Muscle of leg (tissue), 11 donors: Measurements from ENCODE around the gene ZGPAT. TPM values are rescaled to one million over a fixed set of nuclear protein-coding genes. Genes with fewer than 3 reads are reported as not detected.

Source experiments
- DNase-seq: peaks from one replicate; pipeline ENCODE4 v3.0.0; 2013
- H3K27ac ChIP-seq: one replicate; pipeline ENCODE4 v1.5.1; 2013; ENCODE audit warnings: mild to moderate bottlenecking, low read length, control low read depth
- H3K27me3 ChIP-seq: one replicate; pipeline ENCODE4 v1.6.1; 2013; ENCODE audit warnings: low read length; ENCODE audit not compliant: control insufficient read depth, insufficient read depth
- H3K36me3 ChIP-seq: one replicate; pipeline ENCODE4 v1.6.1; 2013; ENCODE audit warnings: low read length; ENCODE audit not compliant: control insufficient read depth, insufficient read depth
- H3K4me1 ChIP-seq: one replicate; pipeline ENCODE4 v1.6.1; 2013; ENCODE audit warnings: low read length; ENCODE audit not compliant: control insufficient read depth, insufficient read depth
- H3K4me3 ChIP-seq: one replicate; pipeline ENCODE4 v1.5.1; 2013; ENCODE audit warnings: low read length, control low read depth
- H3K9me3 ChIP-seq: replicated peaks from 2 replicates; pipeline ENCODE4 v1.6.1; 2013; ENCODE audit warnings: low read depth, low read length; ENCODE audit not compliant: control insufficient read depth
- WGBS: methylation state at CpG from one replicate; pipeline ENCODE4 v1.1.5; 2013; ENCODE audit warnings: missing lambda C conversion rate; ENCODE audit not compliant: insufficient coverage; 5-methylcytosine and 5-hydroxymethylcytosine counted together
- polyA plus RNA-seq, 8 donors: library from polyadenylated mRNA; unstranded; fragments of 120-200 nt; gene quantifications; one replicate each; pipeline versions ENCODE4 v1.2.1 to v1.2.3, GENCODE V29; 2013; ENCODE audit warnings: inconsistent platforms in 1 of 8, low replicate concordance in 1 of 8; ENCODE audit not compliant: insufficient read length in 8 of 8, insufficient read depth in 1 of 8
- total RNA-seq: library from RNA; stranded (reverse); fragments of 120-200 nt; gene quantifications from one replicate; pipeline ENCODE4 v1.2.4, GENCODE V29; 2013

ZGPAT gene
- total and polyA plus RNA-seq, 9 donors: 13.0 to 18.2 (median 16.2) TPM

- peaks cover 6% of the 10 kb centered on the region for H3K4me1 ChIP-seq
- WGBS: 93% methylated on average over 46 of the region's 50 CpGs
- no peak for DNase-seq
- H3K27me3 ChIP-seq: no peaks in the 10 kb centered on the region
- H3K4me3 ChIP-seq: no peak overlapping the region
- no peak overlapping the region for H3K27ac ChIP-seq
- H3K36me3 ChIP-seq: peaks cover 39% of the 10 kb centered on the region
- H3K9me3 ChIP-seq: no peaks in the 10 kb centered on the region
Observed at GRCh38 chr20:63752411-63753101, 44.7 kb downstream of the ZGPAT start.

GRCh38 chr20:63753381-63753780, 45.5 kb downstream of the ZGPAT start:
- H3K9me3 ChIP-seq: no peaks in the 10 kb centered on the region
- H3K27ac ChIP-seq: no peak overlapping the region
- peaks cover 6% of the 10 kb centered on the region for H3K4me1 ChIP-seq
- H3K27me3 ChIP-seq: no peaks in the 10 kb centered on the region
- peaks cover 34% of the 10 kb centered on the region for H3K36me3 ChIP-seq
- no peak overlapping the region for H3K4me3 ChIP-seq
- no peak for DNase-seq
- 82% methylated on average over 13 of the region's 13 CpGs for WGBS

- Histone ChIP-seq H3K36me3 (peaks cover 34% of the 10 kb centered on the region), H3K27ac (no peak overlapping the region), H3K4me1 (peaks cover 6% of the 10 kb centered on the region), H3K27me3 (no peaks in the 10 kb centered on the region), H3K9me3 (no peaks in the 10 kb centered on the region), H3K4me3 (no peak overlapping the region)
- DNase-seq: no peak
- WGBS: 50% methylated on average over 11 of the region's 16 CpGs
Observed at GRCh38 chr20:63754008-63754407, 46.2 kb downstream of the ZGPAT start.

GRCh38 chr20:63755933-63756647, 48.3 kb downstream of the ZGPAT start:
- Histone ChIP-seq H3K9me3 (no peaks in the 10 kb centered on the region), H3K27me3 (no peaks in the 10 kb centered on the region), H3K4me3 (no peak overlapping the region), H3K4me1 (peaks cover 6% of the 10 kb centered on the region), H3K27ac (no peak overlapping the region), H3K36me3 (peaks cover 20% of the 10 kb centered on the region)
- 79% methylated on average over 14 of the region's 18 CpGs for WGBS
- DNase-seq: no peak

GRCh38 chr20:63756648-63756991, 48.8 kb downstream of the ZGPAT start:
- H3K36me3 ChIP-seq: peaks cover 20% of the 10 kb centered on the region
- WGBS: 79% methylated on average over 2 of the region's 8 CpGs
- no peaks in the 10 kb centered on the region for H3K27me3 ChIP-seq
- DNase-seq: no peak
- H3K27ac ChIP-seq: no peak overlapping the region
- H3K4me1 ChIP-seq: peaks cover 6% of the 10 kb centered on the region
- no peaks in the 10 kb centered on the region for H3K9me3 ChIP-seq
- no peak overlapping the region for H3K4me3 ChIP-seq

GRCh38 chr20:63758152-63758551, 50.3 kb downstream of the ZGPAT start:
- Histone ChIP-seq H3K4me3 (no peak overlapping the region), H3K4me1 (peaks cover 6% of the 10 kb centered on the region), H3K27ac (no peak overlapping the region), H3K36me3 (peaks cover 16% of the 10 kb centered on the region), H3K27me3 (no peaks in the 10 kb centered on the region), H3K9me3 (no peaks in the 10 kb centered on the region)
- 94% methylated on average over 4 of the region's 7 CpGs for WGBS
- DNase-seq: no peak

- Histone ChIP-seq H3K27me3 (no peaks in the 10 kb centered on the region), H3K4me3 (no peak overlapping the region), H3K4me1 (no peaks in the 10 kb centered on the region), H3K9me3 (no peaks in the 10 kb centered on the region), H3K27ac (no peak overlapping the region), H3K36me3 (peaks cover 16% of the 10 kb centered on the region)
- no CpG with 5 or more reads among the region's 7 CpGs for WGBS
- DNase-seq: no peak
Observed at GRCh38 chr20:63759377-63759901, 51.6 kb downstream of the ZGPAT start.

- peaks cover 18% of the 10 kb centered on the region for H3K4me1 ChIP-seq
- no peak overlapping the region for H3K27ac ChIP-seq
- WGBS: 80% methylated on average over 10 of the region's 16 CpGs
- H3K27me3 ChIP-seq: no peaks in the 10 kb centered on the region
- H3K9me3 ChIP-seq: no peaks in the 10 kb centered on the region
- DNase-seq: no peak
- no peak overlapping the region for H3K4me3 ChIP-seq
- peaks cover 49% of the 10 kb centered on the region for H3K36me3 ChIP-seq
Observed at GRCh38 chr20:63765082-63765873, 57.4 kb downstream of the ZGPAT start.

GRCh38 chr20:63765902-63766301, 58.1 kb downstream of the ZGPAT start:
- 97% methylated on average over 5 of the region's 7 CpGs for WGBS
- H3K27me3 ChIP-seq: no peaks in the 10 kb centered on the region
- no peak overlapping the region for H3K4me3 ChIP-seq
- H3K36me3 ChIP-seq: peaks cover 54% of the 10 kb centered on the region
- no peak overlapping the region for H3K27ac ChIP-seq
- no peaks in the 10 kb centered on the region for H3K9me3 ChIP-seq
- H3K4me1 ChIP-seq: peaks cover 18% of the 10 kb centered on the region
- DNase-seq: no peak
